Adrenal gland (tissue), 5 donors: Measurements from ENCODE around the gene FBXL5.

Source experiments
- POLR2A ChIP-seq, 2 donors: fragments of 450-650 bp; IDR thresholded peaks; one replicate each; pipeline ENCODE4 v1.6.1; 2017; ENCODE audit warnings: antibody characterized with exemption in 2 of 2, mild to moderate bottlenecking in 2 of 2, moderate library complexity in 1 of 2
- TF ChIP-seq, protein P1 (sequence below), 6 experiments: fragments of 450-650 bp in 4 of 6; fragments of 200-600 bp in 2 of 6; sonication (generic) in 1 of 6; IDR thresholded peaks; 1 replicate in 5 of 6; 2 replicates in 1 of 6; pipeline versions ENCODE4 v1.5.1 to v1.8.0; 2016 to 2021; ENCODE audit warnings: antibody characterized with exemption in 6 of 6, mild to moderate bottlenecking in 2 of 6, moderate library complexity in 1 of 6
- donor health status: DM: no; HTN: no; CAD: no.

DNA sequence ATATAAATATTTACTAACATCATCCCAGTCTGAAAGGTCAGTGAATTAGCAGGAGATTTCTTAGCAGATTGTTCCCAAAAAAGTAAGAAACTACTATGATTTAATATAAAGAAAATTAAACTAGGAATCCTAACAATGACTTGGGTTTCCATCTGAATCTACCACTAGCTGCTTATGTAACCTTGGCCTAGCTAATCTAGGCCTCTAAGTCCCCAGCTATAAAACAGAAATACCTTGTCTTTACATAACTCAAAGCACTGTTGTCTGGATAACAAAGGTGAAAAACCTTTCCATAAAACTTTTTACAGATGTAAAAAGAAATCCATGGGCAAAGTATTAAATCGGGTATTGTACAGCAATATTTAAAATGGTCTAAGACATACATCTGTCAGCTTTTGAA is 3.0 kb downstream of the FBXL5 start:
- TF ChIP-seq, protein P1, sequence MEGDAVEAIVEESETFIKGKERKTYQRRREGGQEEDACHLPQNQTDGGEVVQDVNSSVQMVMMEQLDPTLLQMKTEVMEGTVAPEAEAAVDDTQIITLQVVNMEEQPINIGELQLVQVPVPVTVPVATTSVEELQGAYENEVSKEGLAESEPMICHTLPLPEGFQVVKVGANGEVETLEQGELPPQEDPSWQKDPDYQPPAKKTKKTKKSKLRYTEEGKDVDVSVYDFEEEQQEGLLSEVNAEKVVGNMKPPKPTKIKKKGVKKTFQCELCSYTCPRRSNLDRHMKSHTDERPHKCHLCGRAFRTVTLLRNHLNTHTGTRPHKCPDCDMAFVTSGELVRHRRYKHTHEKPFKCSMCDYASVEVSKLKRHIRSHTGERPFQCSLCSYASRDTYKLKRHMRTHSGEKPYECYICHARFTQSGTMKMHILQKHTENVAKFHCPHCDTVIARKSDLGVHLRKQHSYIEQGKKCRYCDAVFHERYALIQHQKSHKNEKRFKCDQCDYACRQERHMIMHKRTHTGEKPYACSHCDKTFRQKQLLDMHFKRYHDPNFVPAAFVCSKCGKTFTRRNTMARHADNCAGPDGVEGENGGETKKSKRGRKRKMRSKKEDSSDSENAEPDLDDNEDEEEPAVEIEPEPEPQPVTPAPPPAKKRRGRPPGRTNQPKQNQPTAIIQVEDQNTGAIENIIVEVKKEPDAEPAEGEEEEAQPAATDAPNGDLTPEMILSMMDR (IDR thresholded peaks at IDR 0.05): no peak
- no peak for TF ChIP-seq POLR2A (IDR thresholded peaks at IDR 0.05)
